HG03139 (cell line): Measurements from ENCODE around the gene SYCP2L.
A peak's percentile ranks its signal among the peaks of the same experiment; 100 is the strongest.
"Not testable (repeated sequence)": the region's sequence is repeated elsewhere in the genome, so short reads cannot be mapped to it uniquely, and the experiment has no call there.

Source experiments
- ATAC-seq: cut with Tn5 transposase; IDR thresholded peaks from one replicate; pipeline ENCODE4 v1.9.1; 2021; ENCODE audit not compliant: unreplicated experiment

Gene SYCP2L

DNA sequence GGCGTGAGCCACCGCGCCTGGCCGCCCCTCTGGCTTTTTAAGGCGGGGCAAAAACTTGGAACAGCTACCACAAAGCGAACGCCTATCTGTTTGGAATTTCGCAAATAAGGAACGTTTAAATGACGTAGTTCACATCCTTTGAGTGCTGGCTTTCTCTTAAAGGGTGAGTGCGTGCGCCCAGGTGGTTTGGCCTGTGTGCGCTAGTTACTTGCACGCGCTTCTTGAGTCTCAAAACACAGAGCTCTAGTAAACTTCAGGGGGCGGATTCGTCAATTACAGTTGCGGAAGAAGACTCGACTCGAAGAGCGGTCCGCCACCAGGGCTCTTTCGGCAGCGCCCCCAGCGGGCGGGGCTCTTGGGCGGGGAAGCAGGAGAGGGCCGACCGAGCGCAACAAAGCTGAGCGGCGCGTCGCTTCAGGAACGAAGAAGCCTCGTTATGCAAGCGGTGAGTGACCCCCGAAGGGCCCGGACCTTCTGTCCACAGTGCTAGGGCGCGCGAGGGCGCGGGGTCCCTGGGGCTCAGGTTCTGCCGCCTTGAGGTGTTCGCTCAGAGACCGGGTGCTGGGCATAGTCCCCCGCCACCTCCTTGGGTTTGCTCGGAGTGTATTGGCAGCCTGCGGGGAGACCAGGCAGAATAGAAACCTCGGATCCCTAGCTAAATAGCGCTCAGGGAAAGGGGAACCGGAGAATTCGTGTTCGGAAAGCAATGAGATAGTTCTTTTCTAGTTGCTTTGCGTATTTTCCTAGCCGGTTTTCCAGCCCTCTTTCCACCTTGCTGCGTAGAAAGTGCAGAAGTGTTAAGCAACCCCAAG, at the start of gene SYCP2L:
Gene SYCP2L (plus strand): TSS at position 362 of the 812 bp plus-strand sequence. CDS start 75 bp downstream, at position 437.
- peak; percentile 35 for ATAC-seq

DNA sequence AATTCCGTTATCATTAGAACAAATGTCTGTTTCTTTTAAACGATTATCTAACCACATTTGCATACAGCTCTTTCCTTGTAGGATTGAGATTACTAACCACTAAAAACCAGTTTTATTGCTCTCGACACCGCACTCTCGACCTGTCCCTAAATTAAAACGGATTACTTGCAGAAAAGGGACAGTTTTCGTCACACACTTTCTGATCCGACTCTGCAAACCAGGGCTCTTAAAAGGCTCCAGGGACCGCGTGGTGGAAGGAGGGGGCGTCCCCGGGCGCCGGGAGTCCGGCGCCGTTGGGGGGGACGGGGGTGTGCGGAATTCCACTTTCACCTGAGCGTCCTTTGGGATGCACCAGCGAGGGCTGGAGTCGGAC, 49.2 kb upstream of the SYCP2L start:
- ATAC-seq, result no peak

DNA sequence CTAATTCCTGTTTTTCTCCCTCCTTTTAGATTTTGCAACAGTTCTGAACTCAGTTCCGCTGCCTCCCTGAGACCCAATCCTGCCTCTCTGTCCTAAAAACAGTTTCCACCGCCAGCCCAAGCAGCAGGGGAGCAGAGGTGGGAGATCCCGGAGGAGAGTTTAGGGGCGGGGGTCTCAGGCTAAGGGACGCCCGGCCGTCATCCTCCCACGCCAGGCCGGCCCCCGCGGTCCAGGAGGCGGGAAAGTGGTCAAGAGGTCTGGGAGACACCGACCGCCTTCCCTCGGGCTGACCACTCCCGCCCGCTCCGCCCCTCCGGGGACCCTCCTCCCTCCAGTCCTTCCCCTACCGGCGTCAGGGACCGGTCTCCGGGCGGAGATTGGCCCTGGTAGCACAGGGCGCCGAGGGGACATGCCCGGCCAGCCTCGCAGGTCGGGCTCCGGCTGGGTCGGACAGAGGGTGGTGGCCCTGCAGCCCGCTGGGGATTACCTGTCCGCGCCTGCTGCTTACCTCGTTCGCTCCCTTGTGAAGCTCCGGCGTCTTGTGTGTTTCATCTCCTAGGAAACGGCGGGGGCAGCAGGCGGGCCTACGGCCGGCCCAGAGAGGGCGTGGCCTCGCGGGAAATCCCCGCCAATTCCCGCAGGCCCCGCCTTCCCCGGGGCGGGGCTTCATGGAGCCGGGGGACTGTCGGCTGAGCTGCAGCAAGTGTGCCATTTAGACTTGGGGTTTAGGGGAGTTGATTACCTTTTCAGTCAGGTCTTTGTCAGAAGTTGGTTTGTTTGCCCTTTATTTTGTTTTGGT, 48.7 kb upstream of the SYCP2L start, which contains the start of gene MAK:
Gene MAK (minus strand): TSS at position 545 of the 799 bp plus-strand sequence. CDS start 7,891 bp downstream, outside the sequence.
- peak; percentile 74 for ATAC-seq

DNA sequence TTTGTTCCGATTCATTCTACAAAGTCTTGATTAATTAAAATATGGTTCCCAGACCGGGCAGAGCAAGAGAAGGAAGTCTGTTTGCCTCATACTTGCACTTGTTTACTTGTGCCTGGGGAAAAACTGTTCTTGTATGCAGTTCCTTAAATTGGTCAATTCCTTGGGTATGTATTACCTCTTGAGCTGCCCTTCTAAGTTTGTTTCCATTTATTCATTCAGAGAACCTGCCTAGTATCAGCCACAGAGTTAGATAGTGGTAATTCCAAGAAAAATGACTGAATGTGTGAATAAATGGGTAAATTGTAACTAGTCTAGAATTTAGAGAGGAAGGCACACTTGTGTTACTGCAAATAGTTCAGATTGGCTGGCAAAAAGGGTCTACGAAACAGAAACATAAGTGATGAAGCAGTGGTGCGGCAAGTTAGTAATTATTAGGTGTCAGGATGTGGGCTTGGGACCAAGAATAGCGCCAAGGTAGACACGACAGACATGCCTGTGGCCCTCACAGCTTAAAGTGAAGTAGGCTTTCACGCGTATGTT, 48.0 kb upstream of the SYCP2L start:
- ATAC-seq, result peak; percentile 61

DNA sequence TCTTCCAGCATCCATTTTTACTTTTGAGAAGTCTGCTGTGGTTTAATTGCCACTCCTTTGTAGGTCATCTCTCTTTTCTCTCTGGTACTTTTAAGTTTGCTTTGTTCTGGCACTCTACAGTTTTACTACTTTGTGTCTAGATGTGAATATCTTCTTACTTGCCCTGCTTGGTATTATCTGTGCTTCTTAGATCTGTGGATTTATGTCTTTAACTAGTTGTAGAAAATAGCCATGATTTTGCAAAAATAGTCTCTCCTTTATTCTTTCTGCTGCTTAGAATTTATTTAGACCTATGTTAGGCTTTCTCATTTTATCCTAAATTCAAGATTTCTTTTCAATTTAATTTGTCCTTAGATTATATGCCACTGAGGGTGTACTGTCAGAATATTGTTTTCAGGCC, 43.3 kb upstream of the SYCP2L start:
- no peak for ATAC-seq

DNA sequence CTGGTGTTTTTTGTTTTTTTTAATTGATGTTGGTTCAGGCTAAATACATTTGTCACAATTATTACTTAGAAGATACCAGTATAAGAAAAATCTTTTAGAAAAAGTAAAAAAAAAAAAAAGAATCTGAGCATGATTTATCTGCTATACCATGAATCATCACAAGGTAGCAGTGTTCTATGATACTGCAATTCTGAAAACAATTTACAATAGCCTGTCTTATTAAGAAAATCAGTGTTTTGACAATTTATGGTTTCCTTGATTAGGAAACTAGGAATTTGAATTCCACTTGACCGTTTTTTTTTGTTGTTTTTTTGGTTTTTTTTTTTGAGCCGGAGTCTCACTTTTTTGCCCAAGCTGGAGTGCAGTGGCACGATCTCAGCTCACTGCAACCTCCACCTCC, 39.2 kb upstream of the SYCP2L start:
- no peak for ATAC-seq

DNA sequence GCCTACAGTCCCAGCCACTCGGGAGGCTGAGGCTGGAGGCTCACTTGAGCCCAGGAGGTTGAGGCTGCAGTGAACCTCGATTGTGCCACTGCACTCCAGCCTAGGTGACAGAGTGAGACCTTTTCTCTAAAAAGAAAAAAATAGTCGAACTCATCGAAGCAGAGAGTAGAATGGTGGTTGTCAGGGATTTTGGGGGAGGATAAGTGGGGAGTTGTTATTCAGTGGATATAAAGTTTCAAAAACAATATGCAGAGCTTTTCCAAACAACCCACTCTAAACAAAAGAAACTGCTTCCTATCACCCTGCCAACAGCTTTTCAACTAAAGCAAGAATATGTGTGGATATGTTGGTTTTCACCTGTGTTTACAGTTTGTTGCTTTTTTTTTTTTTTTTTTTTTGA, 37.0 kb upstream of the SYCP2L start:
- ATAC-seq, result no peak

DNA sequence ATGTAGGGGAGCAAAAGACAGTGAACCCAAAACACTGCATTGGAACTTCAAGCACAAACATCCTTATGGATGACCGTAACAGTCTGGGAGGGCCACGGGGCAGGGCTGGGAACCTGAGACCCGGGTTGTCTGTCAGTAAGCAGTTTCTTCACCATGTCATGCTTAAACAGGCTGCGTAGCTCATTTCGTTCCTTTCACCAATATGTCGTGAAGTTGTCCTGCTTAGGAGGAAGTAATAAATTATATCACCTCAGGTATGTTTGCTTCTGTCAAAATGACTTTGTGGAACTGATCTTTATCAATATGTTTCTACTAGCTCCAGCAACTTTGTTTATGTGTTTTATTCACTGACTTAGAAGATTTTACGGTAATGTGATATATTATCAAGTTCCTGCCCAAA, 36.1 kb upstream of the SYCP2L start:
- ATAC-seq, result no peak

DNA sequence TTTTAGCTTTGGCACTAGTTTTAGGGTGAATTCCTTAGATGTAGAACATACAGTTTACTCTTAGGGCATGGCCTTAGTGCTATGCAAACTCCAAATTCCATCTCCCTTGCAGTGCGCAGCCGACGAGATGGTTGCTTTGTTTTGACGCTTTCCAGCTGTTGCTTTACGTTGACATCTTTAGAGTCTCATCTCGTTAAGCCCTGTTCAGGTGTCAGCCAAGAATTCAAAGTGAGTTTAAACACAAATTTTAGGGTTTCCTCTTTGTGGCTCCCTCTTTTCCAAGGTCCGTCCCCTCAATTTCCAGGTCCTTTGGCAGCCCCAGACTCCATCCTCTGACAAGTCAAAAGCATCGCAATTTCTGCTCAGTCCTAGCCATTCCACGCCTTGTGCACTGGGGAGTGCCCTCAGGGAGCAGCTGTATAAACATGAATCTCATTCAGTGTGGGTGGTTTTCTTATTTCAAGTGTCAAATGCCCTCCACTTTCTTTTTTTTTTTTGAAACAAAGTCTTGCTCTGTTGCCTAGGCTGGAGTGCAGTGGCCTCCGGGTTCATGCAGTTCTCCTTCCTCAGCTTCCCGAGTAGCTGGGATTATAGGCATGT, 34.4 kb upstream of the SYCP2L start:
- no peak for ATAC-seq

DNA sequence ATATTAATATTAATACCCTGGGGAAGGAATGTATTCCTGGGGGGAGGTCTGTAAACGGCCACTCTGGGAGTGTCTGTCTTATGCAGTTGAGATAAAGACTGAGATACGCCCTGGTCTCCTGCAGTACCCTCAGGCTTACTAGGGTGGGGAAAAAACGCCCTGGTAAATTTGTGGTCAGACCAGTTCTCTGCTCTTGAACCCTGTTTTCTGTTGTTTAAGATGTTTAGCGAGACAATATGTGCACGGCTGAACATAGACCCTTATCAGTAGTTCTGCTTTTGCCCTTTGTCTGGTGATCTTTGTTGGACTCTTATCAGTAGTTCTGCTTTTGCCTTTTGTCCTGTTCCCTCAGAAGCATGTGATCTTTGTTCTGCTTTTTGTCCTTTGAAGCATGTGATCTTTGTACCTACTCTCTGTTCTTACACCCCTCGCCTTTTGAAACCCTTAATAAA, 33.0 kb upstream of the SYCP2L start:
- not testable (repeated sequence) for ATAC-seq

DNA sequence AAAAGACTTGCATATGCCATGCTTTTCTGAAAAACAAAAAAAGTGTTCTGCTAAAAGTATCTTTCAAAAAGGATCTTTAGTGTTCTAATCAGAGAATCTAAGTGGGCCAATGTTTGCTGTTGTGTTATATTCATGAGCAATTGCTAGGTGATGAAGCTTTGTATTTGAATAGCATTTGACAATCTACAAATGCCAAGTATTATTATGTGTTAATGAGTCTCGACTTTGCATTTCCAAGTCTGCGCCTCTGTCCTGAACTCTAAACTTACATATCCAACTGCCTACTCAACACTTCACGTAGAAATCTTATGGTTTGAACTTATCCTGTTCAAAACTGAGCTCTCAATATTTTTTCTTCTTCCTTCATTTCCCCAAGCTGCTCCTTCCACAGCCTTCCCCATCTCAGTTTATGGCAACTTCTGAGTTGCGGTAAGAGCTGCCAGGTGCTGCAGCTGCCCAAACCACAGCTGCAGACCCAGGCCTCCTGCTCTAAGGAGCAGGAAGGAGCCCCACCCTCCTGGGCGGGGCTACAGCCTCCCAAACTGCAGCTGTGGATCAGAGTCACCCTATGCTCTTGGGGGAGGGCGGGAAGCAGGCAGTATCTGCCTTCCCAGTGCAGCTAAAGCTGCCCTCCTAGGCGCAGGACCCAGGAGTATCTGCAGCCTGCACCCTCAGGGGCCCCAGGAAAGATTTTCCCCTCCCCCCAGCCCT, 31.8 kb upstream of the SYCP2L start:
- no peak for ATAC-seq

DNA sequence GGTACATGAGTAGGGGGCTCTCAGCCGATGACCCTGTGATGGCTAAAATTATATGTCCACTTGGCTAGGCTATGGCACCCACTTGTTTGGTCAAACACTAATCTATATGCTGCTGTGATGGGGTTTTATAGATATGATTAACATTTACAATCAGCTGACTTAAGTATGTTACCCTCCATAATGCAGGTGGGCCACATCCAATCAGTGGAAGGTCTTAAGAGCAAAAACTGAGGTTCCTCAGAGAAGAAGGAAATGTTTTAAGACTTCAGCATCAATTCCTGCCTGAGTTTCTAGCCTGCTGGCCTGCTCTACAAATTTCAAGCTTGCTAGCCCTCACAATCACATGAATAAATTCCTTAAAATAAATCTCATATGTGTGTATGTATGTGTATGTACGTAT, 29.6 kb upstream of the SYCP2L start:
- no peak for ATAC-seq

DNA sequence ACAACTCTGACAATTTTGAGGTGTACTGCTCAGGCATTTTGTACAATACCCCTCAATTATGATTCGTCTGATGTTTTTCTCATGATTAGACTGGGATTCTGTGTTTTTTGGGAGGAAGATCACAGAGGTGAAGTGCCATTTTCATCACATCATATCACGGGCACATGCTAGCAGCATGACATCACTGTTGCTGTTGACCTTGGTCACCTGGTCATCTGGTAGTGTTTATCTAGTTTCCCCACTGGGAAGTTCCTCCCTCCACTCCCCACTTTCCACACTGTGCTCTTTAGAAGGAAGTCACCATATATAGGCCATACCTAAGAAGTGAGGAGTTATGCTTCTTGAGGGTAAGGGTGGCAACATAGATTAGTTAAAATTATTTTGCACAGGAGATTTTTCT, 25.8 kb upstream of the SYCP2L start:
- ATAC-seq, result no peak

DNA sequence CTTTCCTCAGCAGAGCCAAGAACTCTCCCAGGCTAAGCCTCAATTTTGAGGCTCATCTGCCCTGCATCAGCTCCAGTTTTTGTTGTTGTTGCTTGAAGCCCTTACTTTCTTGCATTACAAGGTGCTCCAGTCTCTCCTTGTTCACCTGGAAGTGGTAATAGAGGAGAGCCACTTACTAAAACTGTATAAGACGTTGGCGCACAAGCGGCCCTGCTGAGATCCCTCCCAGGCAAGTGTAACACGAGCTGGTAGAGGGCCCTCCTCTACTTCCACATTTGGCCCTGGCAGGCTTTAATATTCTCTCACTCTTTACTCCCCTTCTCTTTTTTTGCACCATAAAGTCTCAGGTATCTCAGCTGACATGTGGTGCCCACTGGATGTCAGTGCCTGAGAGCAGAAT, 24.5 kb upstream of the SYCP2L start:
- ATAC-seq, result no peak

DNA sequence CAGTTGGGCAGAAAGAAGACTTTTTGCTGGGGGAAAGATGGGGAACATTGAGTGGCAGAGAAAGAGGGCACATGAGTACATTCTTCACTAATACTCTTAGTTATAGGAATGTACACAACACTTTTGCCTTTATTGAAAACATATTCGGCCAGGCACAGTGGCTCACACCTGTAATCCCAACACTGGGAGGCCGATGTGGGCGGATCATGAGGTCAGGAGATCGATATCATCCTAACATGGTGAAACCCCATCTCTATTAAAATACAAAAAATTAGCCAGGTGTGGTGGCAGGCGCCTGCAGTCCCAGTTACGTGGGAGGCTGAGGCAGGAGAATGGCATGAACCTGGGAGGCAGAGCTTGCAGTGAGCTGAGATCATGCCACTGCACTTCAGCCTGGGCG, 23.8 kb upstream of the SYCP2L start:
- ATAC-seq, result not testable (repeated sequence)

DNA sequence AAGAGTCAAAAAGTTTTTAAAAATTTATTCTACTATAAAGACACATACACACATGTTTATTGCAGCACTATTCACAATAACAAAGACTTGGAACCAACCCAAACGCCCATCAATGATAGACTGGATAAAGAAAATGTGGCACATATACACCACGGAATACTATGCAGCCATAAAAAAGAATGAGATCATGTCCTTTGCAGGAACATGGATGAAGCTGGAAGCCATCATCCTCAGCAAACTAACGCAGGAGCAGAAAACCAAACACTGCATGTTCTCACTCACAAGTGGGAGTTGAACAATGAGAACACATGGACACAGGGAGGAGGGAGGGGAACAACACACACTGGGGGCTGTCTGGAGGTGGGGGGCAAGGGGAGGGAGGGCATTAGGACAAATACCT, 20.1 kb upstream of the SYCP2L start:
- not testable (repeated sequence) for ATAC-seq

DNA sequence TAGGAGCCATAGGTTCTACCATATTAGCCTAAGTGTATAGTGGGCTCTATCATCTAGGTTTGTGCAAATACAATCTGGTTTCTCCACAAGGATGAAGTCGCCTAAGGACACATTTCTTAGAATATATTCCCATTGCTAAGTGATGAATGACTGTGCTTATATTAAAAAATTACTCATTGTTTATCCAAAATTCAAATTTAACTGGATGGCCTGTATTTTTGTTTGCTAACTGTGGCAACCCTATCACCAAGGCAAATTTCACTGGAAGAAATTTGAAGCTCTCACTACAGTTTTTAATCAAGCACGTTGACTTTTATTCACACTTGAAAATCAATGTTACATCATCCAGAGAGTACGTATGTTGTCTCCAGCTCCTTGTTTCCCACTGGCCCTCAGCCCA, 18.9 kb upstream of the SYCP2L start:
- no peak for ATAC-seq

DNA sequence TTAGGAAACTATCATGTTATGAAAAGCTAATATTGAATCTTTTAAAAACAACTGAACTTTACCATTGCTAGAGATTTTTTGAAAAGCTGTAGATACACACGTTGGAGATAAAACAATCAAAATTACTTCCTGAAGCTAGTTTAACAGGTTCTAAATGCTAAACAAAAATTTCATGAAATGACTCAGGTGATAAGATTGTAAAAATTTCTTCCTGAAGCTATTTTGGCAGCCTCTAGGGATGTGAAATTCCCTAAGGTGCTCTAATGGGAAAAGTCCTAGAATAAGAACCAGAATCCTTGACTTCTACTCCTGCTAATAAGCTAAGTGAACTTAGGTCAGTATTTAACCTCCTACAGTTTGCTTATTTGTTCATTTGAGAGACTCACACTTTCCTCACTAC, 13.5 kb upstream of the SYCP2L start:
- ATAC-seq, result no peak

DNA sequence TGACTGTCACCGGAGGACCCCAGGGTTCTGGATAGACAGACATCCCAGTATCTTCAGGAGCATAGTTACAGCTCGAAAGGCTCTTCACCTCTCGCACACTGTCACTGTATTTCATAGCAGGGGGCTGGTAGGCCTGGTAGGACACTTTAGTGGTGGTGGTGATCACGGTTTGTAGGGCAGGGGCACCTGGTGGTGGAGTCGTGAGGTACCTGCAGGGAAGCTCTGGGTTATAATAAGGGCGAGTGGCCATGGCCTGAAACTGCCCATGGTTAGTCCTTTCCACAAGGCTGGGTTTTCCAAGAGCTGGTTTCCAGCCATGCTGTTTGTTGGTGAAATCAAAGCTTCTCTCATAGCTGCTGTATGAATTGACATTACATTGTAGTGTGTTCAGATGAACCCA, 12.6 kb upstream of the SYCP2L start:
- ATAC-seq, result no peak

DNA sequence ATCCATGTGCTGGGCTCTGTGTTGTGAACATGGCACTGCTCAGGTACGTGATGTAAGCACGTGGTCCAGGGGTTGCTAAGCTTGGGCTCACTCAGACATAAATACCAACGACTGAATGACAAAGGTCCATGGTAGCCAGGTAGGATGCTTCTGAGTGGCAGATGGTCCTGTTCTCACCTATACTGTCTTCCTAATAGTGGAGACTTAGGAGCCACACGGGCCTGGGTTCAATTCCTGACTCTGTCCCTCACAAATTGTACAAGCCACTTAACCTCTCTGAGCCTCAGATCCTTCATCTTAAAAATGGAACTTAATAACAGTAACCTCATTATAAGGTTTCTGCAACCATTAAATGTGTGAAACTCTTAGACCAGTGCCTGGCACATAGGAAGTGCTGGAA, 11.8 kb upstream of the SYCP2L start:
- no peak for ATAC-seq

DNA sequence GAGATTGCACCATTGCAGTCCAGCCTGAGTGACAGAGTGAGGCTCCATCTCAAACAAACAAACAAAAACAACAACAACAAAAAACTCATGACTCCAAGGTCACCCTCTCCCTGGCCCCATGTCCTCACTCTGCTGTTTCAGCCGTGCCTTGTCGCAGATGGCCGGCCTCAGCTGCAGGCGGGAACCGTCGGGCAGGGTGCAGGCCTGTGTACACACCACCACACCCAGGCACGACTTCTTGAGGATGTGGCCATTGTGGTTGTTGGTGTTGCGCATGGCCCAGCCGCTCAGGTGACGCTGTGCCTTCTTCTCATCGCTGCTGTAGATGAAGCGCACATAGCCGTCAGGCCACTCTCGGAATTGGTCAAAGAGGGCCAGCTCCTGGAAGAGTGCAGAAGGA, 9.8 kb upstream of the SYCP2L start:
- no peak for ATAC-seq
